Medulla oblongata (tissue), 1 donor: ENCODE results near the gene CIAPIN1.

Experiments used
- DNase-seq: peaks from one replicate; pipeline ENCODE4 v3.0.0-alpha.2; 2015; ENCODE audit errors: extremely low spot score

The CIAPIN1 gene

DNA sequence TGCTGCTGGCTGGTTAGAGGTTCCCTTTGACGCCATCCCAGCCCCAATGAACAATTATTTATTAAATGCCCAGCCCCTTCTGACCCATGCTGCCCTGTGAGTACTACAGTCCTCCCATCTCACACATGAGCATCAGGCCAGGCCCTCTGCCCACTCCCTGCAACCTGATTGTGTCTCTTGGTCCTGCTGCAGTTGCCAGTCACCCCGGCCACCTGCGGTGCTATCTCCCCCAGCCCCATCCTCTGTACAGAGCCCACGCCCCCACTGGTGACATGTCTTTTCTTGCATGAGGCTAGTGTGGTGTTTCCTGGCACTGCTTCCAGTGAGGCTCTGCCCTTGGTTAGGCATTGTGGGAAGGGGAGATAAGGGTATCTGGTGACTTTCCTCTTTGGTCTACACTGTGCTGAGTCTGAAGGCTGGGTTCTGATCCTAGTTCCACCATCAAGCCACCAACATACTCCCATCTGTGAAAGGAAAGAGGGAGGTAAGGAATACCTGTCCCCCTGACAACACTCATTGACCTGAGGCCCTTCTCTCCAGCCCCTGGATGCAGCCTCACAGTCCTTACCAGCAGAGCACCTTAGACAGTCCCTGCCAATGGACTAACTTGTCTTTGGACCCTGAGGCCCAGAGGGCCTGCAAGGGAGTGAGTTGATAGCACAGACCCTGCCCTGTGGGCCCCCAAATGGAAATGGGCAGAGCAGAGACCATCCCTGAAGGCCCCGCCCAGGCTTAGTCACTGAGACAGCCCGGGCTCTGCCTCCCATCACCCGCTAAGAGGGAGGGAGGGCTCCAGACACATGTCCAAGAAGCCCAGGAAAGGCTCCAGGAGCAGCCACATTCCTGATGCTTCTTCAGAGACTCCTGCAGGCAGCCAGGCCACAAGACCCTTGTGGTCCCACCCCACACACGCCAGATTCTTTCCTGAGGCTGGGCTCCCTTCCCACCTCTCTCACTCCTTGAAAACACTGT is 63.6 kb downstream of the CIAPIN1 start:
- peak; percentile 41 for DNase-seq

DNA sequence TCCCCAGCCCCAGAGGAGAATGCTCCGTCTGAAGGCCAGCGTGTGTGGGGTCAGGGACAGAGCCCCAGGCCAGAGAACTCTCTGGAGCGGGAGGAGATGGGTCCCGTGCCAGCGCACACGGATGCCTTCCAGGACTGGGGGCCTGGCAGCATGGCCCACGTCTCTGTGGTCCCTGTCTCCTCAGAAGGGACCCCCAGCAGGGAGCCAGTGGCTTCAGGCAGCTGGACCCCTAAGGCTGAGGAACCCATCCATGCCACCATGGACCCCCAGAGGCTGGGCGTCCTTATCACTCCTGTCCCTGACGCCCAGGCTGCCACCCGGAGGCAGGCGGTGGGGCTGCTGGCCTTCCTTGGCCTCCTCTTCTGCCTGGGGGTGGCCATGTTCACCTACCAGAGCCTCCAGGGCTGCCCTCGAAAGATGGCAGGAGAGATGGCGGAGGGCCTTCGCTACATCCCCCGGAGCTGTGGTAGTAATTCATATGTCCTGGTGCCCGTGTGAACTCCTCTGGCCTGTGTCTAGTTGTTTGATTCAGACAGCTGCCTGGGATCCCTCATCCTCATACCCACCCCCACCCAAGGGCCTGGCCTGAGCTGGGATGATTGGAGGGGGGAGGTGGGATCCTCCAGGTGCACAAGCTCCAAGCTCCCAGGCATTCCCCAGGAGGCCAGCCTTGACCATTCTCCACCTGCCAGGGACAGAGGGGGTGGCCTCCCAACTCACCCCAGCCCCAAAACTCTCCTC is 64.5 kb downstream of the CIAPIN1 start:
- no peak for DNase-seq

GRCh38 chr16:57381791-57382534 is 65.2 kb downstream of the CIAPIN1 start:
- DNase-seq = no peak

GRCh38 chr16:57380671-57381462 is 66.3 kb downstream of the CIAPIN1 start:
- DNase-seq = peak; percentile 44

GRCh38 chr16:57379579-57379978 is 67.6 kb downstream of the CIAPIN1 start:
- no peak for DNase-seq
